ENCODE measurements around the gene BAIAP3.
A peak's percentile ranks its signal among the peaks of the same experiment; 100 is the strongest.

Gene BAIAP3

GRCh38 chr16:1374418-1375297 is 41.2 kb downstream of the BAIAP3 start:
- DNase-seq, result no peak

- no peak for DNase-seq
These were observed 41.8 kb downstream of the BAIAP3 start for GRCh38 chr16:1375298-1375640.

- no peak for DNase-seq
These were observed 42.4 kb downstream of the BAIAP3 start for GRCh38 chr16:1375741-1376410.

- no peak for DNase-seq
These were observed 44.1 kb downstream of the BAIAP3 start for GRCh38 chr16:1377406-1378010.

GRCh38 chr16:1378087-1378803 is 44.8 kb downstream of the BAIAP3 start:
- no peak for DNase-seq

GRCh38 chr16:1378804-1379303 is 45.4 kb downstream of the BAIAP3 start:
- peak; percentile 57 to 69 for DNase-seq

- DNase-seq, result peak in 1 of 2 donors; percentile 69
These were observed 46.0 kb downstream of the BAIAP3 start for GRCh38 chr16:1379304-1380076.

- DNase-seq, result no peak
These were observed 46.8 kb downstream of the BAIAP3 start for GRCh38 chr16:1380195-1380594.

- DNase-seq, result no peak
These were observed 48.4 kb downstream of the BAIAP3 start for GRCh38 chr16:1381612-1382406.

GRCh38 chr16:1383556-1383955 is 50.1 kb downstream of the BAIAP3 start:
- DNase-seq, result no peak

GRCh38 chr16:1385232-1385631 is 51.8 kb downstream of the BAIAP3 start:
- DNase-seq, result no peak

GRCh38 chr16:1387331-1387730 is 53.9 kb downstream of the BAIAP3 start:
- no peak for DNase-seq

- no peak for DNase-seq
These were observed 56.3 kb downstream of the BAIAP3 start for GRCh38 chr16:1389762-1390161.

GRCh38 chr16:1390239-1390779 is 56.9 kb downstream of the BAIAP3 start:
- DNase-seq, result no peak

GRCh38 chr16:1392826-1393225 is 59.4 kb downstream of the BAIAP3 start:
- DNase-seq, result no peak

GRCh38 chr16:1393613-1394176 is 60.2 kb downstream of the BAIAP3 start:
- DNase-seq, result no peak

GRCh38 chr16:1394367-1394951 is 61.0 kb downstream of the BAIAP3 start:
- DNase-seq, result no peak

GRCh38 chr16:1395444-1396031 is 62.1 kb downstream of the BAIAP3 start:
- no peak for DNase-seq

GRCh38 chr16:1397779-1398178 is 64.3 kb downstream of the BAIAP3 start:
- DNase-seq, result no peak

- no peak for DNase-seq
These were observed 64.9 kb downstream of the BAIAP3 start for GRCh38 chr16:1398351-1398750.
